Measurements from ENCODE around the gene TARP.
"Not testable (repeated sequence)": the region's sequence is repeated elsewhere in the genome, so short reads cannot be mapped to it uniquely, and the experiment has no call there.

GRCh38 chr7:38264602-38265001 is 8.8 kb downstream of the TARP start:
- not testable (repeated sequence) for TF ChIP-seq POLR2AphosphoS5 (IDR thresholded peaks at IDR 0.05; ENCODE audit: insufficient read depth in 1 of 2, low read depth in 1 of 2); POLR2A (IDR thresholded peaks at IDR 0.05)

All from vagina (tissue), 2 donors.